IPS-NIHi7 (cell line): Measurements from ENCODE around the gene LYPLA2.
"Not testable (repeated sequence)": the region's sequence is repeated elsewhere in the genome, so short reads cannot be mapped to it uniquely, and the experiment has no call there.

Experiments
- DNase-seq: peaks from one replicate; pipeline ENCODE4 v3.0.0; 2012; ENCODE audit warnings: mixed read lengths; ENCODE audit errors: extremely low spot score

The LYPLA2 gene

DNA sequence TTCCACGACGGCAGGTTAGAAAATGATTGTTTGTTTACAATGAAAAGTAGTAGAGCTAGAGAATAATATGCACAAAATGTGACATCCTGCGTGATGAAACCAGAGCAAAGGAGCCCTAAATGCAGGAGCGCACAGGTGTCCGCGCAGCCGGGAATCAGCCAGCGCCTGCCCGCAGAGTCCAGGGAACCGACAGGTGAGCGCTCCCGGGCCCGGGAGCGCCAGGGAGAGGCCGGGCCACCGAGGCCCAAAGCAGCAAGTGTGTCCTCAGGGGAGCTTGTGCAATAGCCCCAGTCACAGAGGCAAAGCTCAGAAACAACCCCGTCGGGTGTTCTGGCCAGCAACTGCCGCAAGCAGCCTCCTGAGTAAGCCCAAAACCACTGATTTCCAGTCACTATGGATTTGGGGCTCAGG is 10.4 kb downstream of the LYPLA2 start:
- peak; percentile 36 for DNase-seq

DNA sequence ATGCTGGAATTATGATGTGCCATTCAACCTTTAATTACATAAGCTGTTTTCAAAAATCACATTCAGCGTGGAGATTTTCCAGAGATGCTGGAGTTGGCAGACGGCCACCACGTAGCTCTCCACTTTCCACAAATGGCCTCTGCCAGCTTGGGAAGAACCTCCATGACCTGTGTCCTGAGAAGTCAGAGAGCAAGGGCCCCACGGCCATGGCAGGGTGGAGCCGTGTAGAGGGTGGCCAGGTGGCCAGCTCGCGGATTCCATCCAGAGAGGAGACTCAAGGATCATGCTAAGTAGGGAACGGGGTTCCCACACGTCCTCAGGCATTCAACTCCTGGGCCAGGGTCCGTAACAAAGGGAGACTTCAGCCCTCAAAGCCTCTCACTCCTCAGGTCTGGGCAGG is 10.9 kb downstream of the LYPLA2 start:
- DNase-seq: no peak

DNA sequence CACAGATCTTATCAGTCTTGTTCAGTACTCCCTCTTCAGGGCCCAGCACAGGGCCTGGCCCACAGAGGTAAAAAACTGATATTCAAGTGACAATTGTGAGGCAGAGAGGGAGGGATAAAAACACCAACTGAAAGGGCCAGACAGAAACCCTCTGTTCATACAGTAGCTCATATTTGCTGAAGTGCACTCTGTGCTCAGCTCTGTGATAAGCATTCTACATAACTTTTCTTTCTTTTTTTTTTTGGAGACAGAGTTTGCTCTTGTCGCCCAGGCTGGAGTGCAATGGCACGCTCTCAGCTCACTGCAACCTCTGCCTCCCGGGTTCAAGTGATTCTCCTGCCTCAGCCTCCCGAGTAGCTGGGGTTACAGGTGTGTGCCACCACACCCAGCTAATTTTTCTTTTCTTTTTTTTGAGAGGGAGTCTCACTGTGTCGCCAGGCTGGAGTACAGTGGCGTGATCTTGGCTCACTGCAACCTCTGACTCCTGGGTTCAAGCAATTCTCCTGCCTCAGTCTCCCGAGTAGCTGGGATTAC is 11.9 kb downstream of the LYPLA2 start:
- DNase-seq: not testable (repeated sequence)

DNA sequence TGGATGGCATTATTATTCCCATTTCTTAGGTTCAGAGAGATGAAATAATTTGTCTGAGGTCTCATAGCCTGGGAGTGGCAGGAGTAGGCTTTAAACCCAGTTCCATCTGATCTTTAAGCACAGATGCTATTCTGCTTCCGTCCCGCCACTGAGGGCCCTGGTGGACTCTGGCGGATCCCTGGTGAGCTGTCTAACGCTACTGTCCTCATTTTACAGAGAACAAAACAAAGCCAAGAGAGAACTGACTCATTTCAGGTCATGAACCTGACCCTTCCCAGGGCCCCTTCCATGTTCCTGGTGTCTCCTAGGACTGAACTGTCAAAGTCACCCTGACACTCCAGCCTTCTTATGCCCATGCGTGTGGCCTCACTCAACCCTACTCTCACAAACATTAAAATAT is 12.7 kb downstream of the LYPLA2 start:
- no peak for DNase-seq

DNA sequence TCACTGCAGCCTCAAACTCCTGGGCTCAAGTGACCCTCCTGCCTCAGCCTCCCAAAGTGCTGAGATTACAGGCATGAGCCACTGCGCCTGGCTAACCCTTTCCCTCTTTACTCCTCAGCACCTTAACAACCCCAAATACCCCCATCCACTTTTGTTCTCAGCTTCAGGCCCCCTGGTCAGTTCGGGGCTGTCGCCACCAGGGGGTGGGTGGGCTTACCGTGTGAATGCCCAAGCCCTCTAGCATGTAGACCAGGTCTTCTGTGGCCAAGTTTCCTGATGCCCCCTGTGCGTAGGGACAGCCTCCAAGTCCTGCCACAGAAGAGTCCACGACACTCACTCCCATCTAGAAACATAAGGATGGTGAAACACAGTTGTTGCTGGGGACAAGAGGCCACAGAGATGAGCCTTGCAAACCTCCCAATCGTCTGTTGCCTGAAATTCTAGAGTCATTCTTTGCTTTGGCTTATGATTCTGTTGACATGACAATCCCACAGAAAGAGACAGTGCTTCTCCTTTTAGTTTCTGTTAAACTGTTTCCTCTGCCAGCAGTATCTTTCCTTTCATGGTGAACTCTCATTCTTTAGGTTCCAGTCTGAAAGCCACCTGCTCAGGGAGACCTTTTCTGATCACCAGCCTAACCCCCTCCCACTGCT is 13.4 kb downstream of the LYPLA2 start:
- no peak for DNase-seq

DNA sequence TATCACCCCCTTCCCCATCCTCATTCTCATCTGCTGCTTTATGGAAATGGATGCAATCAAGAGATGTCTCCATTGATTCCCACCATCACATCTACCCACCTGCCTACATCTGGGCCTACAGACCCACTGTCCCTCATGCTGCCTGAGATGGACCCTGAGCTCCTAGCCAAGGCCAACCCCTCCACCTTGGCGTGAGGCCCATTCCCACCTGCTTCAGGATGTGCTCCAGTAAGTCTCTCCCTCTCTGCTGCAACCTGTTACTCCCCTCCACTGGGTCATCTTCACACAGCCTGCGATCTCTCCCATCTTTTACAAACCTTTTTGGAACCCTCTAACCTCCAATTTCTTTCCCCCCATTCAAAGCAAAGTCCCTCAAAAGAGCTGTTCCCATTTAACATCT is 14.1 kb downstream of the LYPLA2 start:
- no peak for DNase-seq

DNA sequence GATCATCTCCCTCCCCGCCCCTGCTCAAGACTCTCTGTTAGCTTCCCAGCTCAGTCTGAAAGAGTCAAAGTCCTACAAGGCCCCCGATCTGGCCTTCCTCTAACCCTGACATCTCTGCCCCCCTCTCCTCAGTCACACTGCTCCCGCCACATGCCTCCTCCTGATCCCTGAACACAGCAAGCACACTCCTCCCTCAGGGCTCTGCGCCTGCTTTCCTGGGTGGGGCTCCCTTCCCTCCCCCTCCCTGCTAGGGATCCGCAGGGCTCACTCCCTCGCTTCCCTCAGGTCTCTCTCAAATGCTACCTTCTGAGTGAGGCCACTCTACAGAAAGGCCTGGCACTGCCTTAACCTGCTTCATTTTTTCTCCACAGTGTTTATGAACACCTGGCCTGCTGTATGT is 15.3 kb downstream of the LYPLA2 start:
- DNase-seq: no peak

DNA sequence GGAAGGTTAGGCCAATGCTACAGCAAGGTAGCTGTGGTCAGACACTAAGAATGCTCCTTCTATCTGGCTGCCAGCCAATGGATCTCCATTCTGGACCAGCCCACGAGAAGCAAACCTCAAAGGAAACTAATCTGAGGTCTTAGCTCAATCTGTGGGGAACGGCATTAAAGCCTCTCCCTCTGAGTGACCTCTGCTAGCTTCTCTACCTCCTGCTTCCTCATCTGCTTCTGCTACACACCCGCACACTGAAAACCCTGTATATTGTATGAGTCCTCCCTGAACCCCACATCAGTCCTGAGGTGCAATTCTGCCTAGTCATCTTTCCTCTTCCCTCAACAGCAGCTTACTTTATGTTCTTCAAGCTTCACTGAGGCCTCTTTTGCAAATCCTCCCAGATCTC is 16.5 kb downstream of the LYPLA2 start:
- DNase-seq: no peak

DNA sequence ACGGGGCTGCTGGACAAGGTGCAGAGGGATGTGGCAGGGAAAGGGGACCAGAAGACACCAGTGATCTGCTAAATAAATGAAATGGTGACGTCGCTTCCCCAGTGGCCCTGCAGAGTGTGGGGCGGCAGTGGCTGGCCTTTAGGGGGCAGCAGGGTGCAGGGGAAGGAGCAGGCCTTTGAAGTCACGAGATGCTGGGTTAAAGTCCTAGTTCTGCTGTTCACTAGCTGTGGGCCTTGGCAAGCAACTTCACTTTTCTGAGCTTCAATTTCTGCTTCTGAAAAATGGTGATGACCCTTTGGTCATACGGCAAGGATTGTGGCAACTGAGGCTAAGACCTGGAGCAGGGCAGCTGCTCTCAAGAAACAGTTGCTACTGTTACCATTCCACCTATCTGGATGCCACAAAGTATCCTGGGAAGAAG is 18.8 kb downstream of the LYPLA2 start:
- DNase-seq: peak; percentile 88

DNA sequence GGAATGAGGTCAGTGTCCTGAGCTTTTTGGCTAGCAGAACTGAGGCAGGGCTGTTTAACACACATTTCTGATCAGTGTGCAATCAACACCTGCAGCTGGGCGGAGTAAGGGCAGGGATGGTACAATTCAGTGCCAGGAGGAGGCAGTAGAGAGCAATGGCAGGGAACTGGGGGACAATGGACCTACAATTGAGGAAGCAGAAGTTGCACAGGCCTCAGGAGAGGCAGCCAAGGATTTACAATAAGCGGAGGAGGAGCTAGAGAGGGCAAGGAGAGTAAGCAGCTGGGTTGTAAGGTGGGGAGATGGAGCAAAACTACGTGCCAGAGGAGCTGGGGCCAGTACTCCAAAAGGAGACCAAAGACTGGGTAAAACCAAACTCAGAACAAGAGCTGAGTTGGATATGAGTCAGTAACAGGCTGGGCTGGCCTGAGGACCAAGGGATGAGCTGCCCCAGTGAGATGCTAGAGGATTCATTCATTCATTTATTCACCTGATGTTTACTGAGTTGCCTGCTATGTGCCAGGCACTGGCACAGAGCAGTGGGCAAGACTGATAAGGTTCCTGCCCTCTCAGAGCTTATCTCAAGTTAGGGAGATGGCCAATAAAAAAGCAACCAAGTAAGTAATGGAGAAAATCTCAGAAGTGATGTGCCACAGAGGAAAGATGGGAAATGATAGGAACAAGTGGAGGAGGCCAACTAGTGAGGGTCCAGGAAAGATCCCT is 20.0 kb downstream of the LYPLA2 start:
- DNase-seq: peak; percentile 81

DNA sequence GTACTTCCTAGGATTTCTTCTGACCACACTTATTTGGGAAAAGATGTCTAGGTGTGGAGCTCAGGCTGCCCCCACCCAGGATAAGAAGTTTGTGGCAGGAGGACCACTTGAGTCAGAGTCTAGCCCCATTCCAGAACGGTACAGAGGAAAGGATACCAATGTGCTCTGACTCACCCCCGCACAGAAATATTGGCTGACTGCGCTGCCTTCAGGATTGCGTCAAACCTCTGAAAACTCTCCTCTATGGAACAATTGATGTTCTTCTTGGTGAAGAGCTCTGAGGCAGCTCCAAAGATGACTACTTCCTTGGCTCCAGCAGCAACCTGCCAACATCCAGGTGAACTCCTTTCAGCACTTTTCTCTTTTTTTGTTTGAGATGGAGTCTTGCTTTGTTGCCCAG is 23.1 kb downstream of the LYPLA2 start:
- no peak for DNase-seq

DNA sequence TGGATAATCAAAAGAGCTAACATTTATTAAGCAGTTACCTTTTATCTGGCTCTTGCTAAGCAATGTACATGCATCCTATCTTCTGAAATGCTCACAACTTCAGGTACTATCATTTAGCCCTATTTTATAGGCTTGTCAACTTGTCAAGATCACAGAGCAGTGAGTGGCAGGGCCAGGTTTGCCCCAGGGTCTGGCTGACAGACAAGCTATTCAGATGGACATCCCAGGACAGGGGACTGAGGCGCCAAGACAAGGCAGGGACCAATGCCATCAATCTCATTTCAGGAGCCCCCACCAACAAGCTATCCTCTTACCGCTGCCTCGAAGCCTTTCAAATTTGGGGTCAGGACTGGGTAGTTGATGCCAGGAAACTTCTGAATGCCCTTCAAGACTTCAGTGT is 25.4 kb downstream of the LYPLA2 start:
- DNase-seq: no peak

DNA sequence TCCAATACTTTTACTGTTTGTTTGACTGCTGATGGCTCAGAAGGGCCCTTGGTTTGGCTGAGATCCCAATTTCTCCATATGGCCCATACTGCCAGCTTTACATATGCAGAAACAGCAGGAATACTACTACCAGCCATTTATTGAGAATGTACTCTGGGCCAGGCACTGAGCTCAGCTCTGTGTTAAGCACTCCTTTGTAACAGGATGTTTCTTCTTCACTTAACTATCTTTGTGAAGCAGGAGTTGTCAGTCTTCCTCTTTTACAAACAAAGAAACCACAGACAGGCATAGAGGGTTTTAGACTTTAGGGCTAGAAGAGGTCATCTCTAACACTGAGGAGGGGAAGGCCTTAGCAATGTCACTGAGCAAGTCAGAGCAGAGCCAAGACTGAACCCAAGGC is 26.0 kb downstream of the LYPLA2 start:
- no peak for DNase-seq

DNA sequence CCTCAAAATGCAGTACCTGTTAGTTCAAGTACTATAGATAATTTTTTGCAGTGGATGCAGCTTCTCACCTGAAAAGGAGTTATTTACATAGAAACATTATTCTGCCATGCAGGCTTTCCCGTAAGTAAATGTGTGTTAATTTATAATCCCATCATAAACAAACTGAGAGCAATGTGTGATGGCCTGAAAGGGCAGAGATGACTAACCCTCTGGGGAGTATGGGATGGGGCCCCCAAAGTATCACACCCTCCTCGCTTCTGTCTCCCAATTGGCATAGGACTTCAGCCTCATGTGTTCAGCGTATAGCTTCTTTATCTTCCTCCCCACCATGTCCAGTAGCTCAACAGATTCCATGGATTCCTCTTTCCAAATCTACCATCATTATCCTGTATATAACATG is 26.7 kb downstream of the LYPLA2 start:
- DNase-seq: no peak

DNA sequence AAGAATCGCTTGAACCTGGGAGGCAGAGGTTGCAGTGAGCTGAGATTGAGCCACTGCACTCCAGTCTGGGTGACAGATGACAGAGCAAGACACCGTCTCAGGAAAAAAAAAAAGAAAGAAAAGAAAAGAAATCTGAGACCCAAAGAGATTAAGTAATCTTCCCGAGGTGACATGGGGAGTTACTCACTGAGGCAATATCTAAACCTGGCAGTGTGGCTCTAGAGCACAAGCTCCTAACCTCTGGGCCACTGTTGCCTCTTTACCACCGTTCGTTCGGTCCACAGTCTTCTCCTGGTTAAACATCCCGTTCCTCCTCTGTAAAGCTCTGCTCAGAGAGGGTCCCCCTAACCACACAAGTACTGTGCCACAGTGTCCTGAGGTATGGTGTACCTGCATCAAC is 32.8 kb downstream of the LYPLA2 start:
- no peak for DNase-seq

DNA sequence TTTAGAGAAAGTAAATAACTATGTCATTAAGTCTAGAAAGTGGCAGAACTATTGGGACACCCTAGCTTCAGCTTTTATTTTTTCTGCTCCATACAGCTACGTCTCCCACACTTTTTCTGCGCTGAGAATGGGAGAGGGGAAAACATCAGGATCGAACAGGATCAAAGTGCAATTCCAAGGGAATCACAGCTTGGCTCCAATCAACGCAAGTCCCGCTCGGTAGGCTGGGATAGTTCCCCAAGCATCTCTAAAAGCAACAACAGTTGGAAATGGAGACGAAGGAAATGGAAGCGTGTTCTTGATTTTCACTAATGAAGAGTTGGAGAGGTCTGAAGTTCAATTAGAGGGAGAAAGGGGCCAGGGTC is 33.7 kb downstream of the LYPLA2 start:
- no peak for DNase-seq

DNA sequence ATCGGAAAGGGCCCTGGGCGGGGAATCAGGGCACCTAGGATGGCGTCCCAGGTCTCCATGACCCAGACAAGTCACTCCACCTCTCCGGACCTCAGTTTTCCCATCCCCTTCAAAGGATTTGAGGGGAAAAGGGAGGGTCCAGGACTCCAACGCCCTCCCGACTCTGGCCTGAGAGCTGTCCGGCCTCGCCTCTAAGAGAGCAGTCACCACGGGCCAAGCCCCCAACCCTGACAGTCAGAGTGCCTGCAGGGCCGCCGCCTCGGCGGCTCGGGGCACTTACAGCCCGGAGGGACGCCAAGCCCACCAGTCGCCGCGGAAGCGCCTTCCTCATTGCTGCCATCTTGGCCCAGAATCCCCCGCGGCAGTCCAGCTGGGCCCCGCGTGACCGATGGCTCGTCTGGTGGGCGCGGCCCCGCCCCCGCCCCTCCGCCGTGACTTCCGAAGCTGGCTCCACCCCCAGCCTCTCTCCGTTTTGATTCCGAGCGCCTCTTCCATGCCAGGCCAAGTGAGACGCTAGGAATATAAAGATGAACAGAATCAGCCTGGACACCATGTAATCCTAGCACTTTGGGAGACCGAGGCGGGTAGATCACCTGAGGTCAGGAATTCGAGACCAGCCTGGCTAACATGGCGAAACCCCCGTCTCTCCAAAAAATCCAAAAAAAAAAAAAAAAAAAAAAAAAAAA is 34.3 kb downstream of the LYPLA2 start, which contains the start of gene HMGCL:
TSS of gene HMGCL (minus strand) at position 354 of the 686 bp plus-strand sequence. CDS start at position 340, 14 bp downstream.
- DNase-seq: peak; percentile 97

DNA sequence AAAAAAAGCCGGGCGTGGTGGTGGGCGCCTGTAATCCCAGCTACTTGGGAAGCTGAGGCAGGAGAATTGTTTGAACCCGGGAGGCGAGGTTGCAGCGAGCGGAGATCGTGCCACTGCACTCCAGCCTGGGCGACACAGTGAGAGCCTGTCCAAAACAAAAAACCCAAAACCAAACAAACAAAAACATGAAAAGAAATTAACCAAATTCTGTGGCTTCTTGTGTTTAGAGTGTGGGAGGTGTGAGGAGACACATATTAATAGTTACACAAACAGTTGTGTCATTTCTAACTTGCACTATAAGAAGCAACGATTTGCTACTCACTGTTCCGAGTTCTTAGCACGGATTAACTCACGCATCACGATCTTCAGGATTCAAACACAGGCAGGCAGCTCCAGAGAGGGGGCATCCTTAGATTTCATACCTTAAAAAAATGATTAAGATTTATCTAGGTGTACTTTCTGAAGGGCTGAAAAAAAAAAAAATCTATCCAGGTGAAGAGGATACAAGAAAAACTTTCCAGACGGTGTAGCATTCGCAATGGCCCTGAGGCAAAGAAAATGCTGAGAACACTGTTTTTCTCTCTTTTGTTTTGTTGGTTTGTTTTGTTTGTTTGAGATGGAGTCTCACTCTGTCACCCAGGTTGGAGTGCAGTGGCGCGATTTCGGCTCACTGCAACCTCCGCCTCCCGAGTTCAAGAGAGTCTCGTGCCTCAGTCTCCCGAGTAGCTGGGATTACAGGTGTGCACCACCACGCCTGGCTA is 35.0 kb downstream of the LYPLA2 start:
- DNase-seq: no peak

DNA sequence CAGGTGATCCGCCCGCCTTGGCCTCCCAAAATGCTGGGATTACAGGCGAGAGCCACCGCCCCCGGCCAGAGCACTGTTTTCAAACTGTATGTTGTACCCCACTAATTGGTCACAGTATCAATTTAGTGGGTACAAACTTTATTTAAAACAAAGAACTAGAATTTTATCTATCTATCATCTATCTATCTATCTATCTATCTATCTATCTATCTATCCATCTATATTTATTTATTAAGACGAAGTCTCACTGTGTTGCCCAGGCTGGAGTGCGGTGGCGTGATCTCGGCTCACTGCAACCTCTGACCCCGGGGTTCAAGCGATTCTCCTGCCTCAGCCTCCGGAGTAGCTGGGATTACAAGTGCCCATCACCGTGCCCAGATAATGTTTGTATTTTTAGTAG is 35.6 kb downstream of the LYPLA2 start:
- not testable (repeated sequence) for DNase-seq

DNA sequence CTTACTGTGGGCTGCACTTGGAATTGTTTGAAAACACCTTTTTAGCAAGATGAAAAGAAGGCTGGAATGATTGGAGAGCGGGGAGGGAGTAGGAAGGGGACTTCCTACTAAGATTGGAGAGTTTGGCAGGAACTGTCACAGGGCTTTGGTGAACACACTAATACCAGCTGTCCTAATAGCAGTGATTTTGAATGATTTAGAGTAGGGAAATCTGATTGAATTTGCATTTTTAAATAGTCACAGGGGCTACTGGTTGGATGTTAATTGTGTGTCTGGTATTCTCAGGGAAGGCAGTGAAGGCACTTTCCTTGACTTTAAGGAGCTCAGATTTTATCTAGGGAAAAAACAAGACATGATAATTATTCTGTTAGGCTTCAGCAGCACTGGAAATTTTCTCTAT is 36.8 kb downstream of the LYPLA2 start:
- DNase-seq: no peak

DNA sequence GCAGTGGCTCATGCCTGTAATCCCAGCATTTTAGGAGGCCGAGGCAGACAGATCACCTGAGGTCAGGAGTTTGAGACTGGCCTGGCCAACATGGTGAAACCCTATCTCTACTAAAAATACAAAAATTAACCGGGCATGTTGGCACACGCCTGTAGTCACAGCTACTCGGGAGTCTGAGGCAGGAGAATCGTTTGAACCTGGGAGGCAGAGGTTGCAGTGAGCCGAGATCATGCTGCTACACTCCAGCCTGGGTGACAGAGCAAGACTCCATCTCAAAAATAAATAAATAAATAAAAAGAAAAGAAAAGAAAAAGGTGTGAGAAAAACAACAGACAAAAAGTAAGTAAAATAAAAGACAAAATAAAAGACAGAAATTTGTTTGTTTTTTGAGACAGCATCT is 43.2 kb downstream of the LYPLA2 start:
- not testable (repeated sequence) for DNase-seq

DNA sequence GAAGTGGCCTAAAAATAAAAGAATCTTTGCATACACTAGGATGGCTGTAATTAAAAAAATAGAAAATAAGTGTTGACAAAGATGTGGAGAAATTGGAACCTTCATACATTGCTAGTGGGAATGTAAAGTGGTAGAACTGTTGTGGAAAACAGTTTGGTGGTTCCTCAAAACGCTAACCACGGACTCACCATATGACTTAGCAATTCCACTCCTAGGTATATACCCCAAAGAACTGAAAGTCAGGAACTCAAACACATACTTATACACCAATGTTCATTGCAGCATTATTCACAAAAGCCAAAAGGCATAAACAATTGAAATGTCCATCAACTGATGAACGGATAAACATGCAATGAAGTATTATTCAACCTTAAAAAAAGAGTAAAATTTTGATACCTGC is 45.1 kb downstream of the LYPLA2 start:
- DNase-seq: no peak
